OCI-LY1 (cell line): Measurements from ENCODE around the gene ZFYVE28.

Experiments
- H2AFZ ChIP-seq: fragments of 200-600 bp; sonication (generic), shearing (Covaris generic); 2 replicates; pipeline ENCODE4 v1.6.0; 2014; ENCODE audit warnings: antibody characterized with exemption, mild to moderate bottlenecking, low read length
- H3F3A ChIP-seq: fragments of 200-600 bp; sonication (generic), shearing (Covaris generic); 2 replicates; pipeline ENCODE4 v1.6.0; 2014; ENCODE audit warnings: mild to moderate bottlenecking, antibody characterized with exemption, low read length, moderate library complexity; ENCODE audit not compliant: insufficient read depth
- H3K27ac ChIP-seq: fragments of 200-600 bp; sonication (generic); 2 replicates; pipeline ENCODE4 v1.5.1; 2014; ENCODE audit warnings: low read length, mixed run types, mild to moderate bottlenecking, low read depth; ENCODE audit not compliant: poor library complexity, severe bottlenecking
- H3K27me3 ChIP-seq: fragments of 200-600 bp; sonication (generic); 2 replicates; pipeline ENCODE4 v1.6.0; 2014; ENCODE audit warnings: antibody characterized with exemption, mild to moderate bottlenecking, low read length, moderate library complexity; ENCODE audit not compliant: insufficient read depth
- H3K36me3 ChIP-seq: fragments of 200-600 bp; sonication (generic); 2 replicates; pipeline ENCODE4 v1.6.1; 2014; ENCODE audit warnings: mild to moderate bottlenecking, antibody characterized with exemption, low read length, moderate library complexity, mixed read lengths; ENCODE audit not compliant: insufficient read depth
- H3K4me1 ChIP-seq: fragments of 200-600 bp; sonication (generic); 2 replicates; pipeline ENCODE4 v1.5.1; 2014; ENCODE audit warnings: mild to moderate bottlenecking, low read length, moderate library complexity; ENCODE audit not compliant: insufficient read depth, severe bottlenecking
- H3K4me2 ChIP-seq: fragments of 200-600 bp; sonication (generic), shearing (Covaris generic); 2 replicates; pipeline ENCODE4 v1.6.1; 2014; ENCODE audit warnings: low read length
- H3K4me3 ChIP-seq: fragments of 200-600 bp; sonication (generic); 2 replicates; pipeline ENCODE4 v1.5.1; 2014; ENCODE audit warnings: low read length, low read depth, mild to moderate bottlenecking, mixed read lengths; ENCODE audit not compliant: poor library complexity, severe bottlenecking
- H3K79me2 ChIP-seq: fragments of 200-600 bp; shearing (Covaris generic); 2 replicates; pipeline ENCODE4 v1.6.1; 2016; ENCODE audit warnings: mixed run types, low read length, mixed read lengths; ENCODE audit not compliant: insufficient read depth
- H3K9ac ChIP-seq: fragments of 200-600 bp; sonication (generic), shearing (Covaris generic); 2 replicates; pipeline ENCODE4 v1.6.1; 2014; ENCODE audit warnings: mild to moderate bottlenecking, low read length, mixed read lengths
- H3K9me2 ChIP-seq: fragments of 200-600 bp; sonication (generic), shearing (Covaris generic); 2 replicates; pipeline ENCODE4 v1.6.1; 2014; ENCODE audit warnings: low read depth, mild to moderate bottlenecking, low read length, mixed read lengths
- H3K9me3 ChIP-seq: fragments of 200-600 bp; shearing (Covaris generic); 2 replicates; pipeline ENCODE4 v1.6.1; 2014; ENCODE audit warnings: low read length, mixed read lengths
- H4K20me1 ChIP-seq: fragments of 200-600 bp; sonication (generic), shearing (Covaris generic); 2 replicates; pipeline ENCODE4 v1.6.0; 2016; ENCODE audit warnings: mild to moderate bottlenecking, low read length; ENCODE audit not compliant: insufficient read depth
- CTCF ChIP-seq: fragments of 200-600 bp; sonication (generic), shearing (Covaris generic); IDR thresholded peaks from 2 replicates; pipeline ENCODE4 v1.5.1; 2017; ENCODE audit warnings: mild to moderate bottlenecking, antibody characterized with exemption, low read length, moderate library complexity, mixed read lengths
- EZH2 ChIP-seq: fragments of 200-600 bp; sonication (generic), shearing (Covaris generic); IDR thresholded peaks from 2 replicates; pipeline ENCODE4 v1.8.0; 2017; ENCODE audit warnings: borderline replicate concordance, mixed run types, mild to moderate bottlenecking, antibody characterized with exemption, low read length, moderate library complexity, mixed read lengths

Gene ZFYVE28

GRCh38 chr4:2273657-2274319 lies 144.7 kb downstream of the ZFYVE28 start:
- Histone ChIP-seq H3K79me2 (no peaks in the 10 kb centered on the region), H3K9ac (no peak overlapping the region), H3K9me3 (no peaks in the 10 kb centered on the region), H3K4me2 (no peak overlapping the region), H3K9me2 (no peaks in the 10 kb centered on the region), H3F3A (no peaks in the 10 kb centered on the region), H3K4me3 (no peak overlapping the region), H2AFZ (no peak overlapping the region), H3K27me3 (no peaks in the 10 kb centered on the region), H3K4me1 (no peaks in the 10 kb centered on the region), H3K27ac (no peak overlapping the region), H3K36me3 (no peaks in the 10 kb centered on the region), H4K20me1 (no peaks in the 10 kb centered on the region)
- no peak for TF ChIP-seq EZH2
- TF ChIP-seq CTCF, result no peak

GRCh38 chr4:2273221-2273620 lies 145.2 kb downstream of the ZFYVE28 start:
- H3K4me2 ChIP-seq, result no peak overlapping the region
- no peaks in the 10 kb centered on the region for H3K4me1 ChIP-seq
- H3K4me3 ChIP-seq, result no peak overlapping the region
- H3K79me2 ChIP-seq, result no peaks in the 10 kb centered on the region
- H2AFZ ChIP-seq, result no peak overlapping the region
- TF ChIP-seq EZH2 (no peak), CTCF (no peak)
- no peaks in the 10 kb centered on the region for H3F3A ChIP-seq
- H3K27me3 ChIP-seq, result no peaks in the 10 kb centered on the region
- H3K36me3 ChIP-seq, result no peaks in the 10 kb centered on the region
- H3K27ac ChIP-seq, result no peak overlapping the region
- no peaks in the 10 kb centered on the region for H3K9me2 ChIP-seq
- H4K20me1 ChIP-seq, result no peaks in the 10 kb centered on the region
- H3K9ac ChIP-seq, result no peak overlapping the region
- no peaks in the 10 kb centered on the region for H3K9me3 ChIP-seq

GRCh38 chr4:2272828-2273120 lies 145.7 kb downstream of the ZFYVE28 start:
- Histone ChIP-seq H3K27me3 (no peaks in the 10 kb centered on the region), H3K79me2 (no peaks in the 10 kb centered on the region), H3K4me1 (no peaks in the 10 kb centered on the region), H3K4me3 (no peak overlapping the region), H3K9ac (no peak overlapping the region), H3K9me3 (no peaks in the 10 kb centered on the region), H2AFZ (no peak overlapping the region), H3K27ac (no peak overlapping the region), H3K4me2 (no peak overlapping the region), H3F3A (no peaks in the 10 kb centered on the region), H3K9me2 (no peaks in the 10 kb centered on the region), H4K20me1 (no peaks in the 10 kb centered on the region), H3K36me3 (no peaks in the 10 kb centered on the region)
- no peak for TF ChIP-seq CTCF
- TF ChIP-seq EZH2, result no peak
